GM18861 (cell line): ENCODE data around the gene GPRIN3.
A peak's percentile ranks its signal among the peaks of the same experiment; 100 is the strongest.

Experiments
- ATAC-seq: cut with Tn5 transposase; IDR thresholded peaks from one replicate; pipeline ENCODE4 v1.9.1; 2021; ENCODE audit not compliant: unreplicated experiment

GPRIN3 gene

GRCh38 chr4:89290727-89291516 lies 16.7 kb downstream of the GPRIN3 start:
- ATAC-seq: no peak

- no peak for ATAC-seq
Observed at GRCh38 chr4:89289312-89289711, 18.3 kb downstream of the GPRIN3 start.

- no peak for ATAC-seq
Observed at GRCh38 chr4:89288430-89288829, 19.2 kb downstream of the GPRIN3 start.

GRCh38 chr4:89287945-89288344 lies 19.7 kb downstream of the GPRIN3 start:
- ATAC-seq: no peak

- ATAC-seq: peak; percentile 81
Observed at GRCh38 chr4:89285745-89286144, 21.9 kb downstream of the GPRIN3 start.

- ATAC-seq: no peak
Observed at GRCh38 chr4:89284828-89285227, 22.8 kb downstream of the GPRIN3 start.

- no peak for ATAC-seq
Observed at GRCh38 chr4:89284020-89284424, 23.6 kb downstream of the GPRIN3 start.

- no peak for ATAC-seq
Observed at GRCh38 chr4:89283226-89284009, 24.2 kb downstream of the GPRIN3 start.

GRCh38 chr4:89279385-89279784 lies 28.2 kb downstream of the GPRIN3 start:
- ATAC-seq: no peak

GRCh38 chr4:89277412-89277811 lies 30.2 kb downstream of the GPRIN3 start:
- no peak for ATAC-seq

- ATAC-seq: no peak
Observed at GRCh38 chr4:89276296-89276695, 31.3 kb downstream of the GPRIN3 start.

GRCh38 chr4:89275587-89275986 lies 32.0 kb downstream of the GPRIN3 start:
- no peak for ATAC-seq

- no peak for ATAC-seq
Observed at GRCh38 chr4:89273741-89274141, 33.9 kb downstream of the GPRIN3 start.

GRCh38 chr4:89270792-89271191 lies 36.8 kb downstream of the GPRIN3 start:
- ATAC-seq: no peak

GRCh38 chr4:89269121-89269666 lies 38.4 kb downstream of the GPRIN3 start:
- no peak for ATAC-seq

- no peak for ATAC-seq
Observed at GRCh38 chr4:89268679-89269078, 38.9 kb downstream of the GPRIN3 start.

GRCh38 chr4:89267846-89268245 lies 39.8 kb downstream of the GPRIN3 start:
- no peak for ATAC-seq

- ATAC-seq: no peak
Observed at GRCh38 chr4:89267392-89267791, 40.2 kb downstream of the GPRIN3 start.

- ATAC-seq: no peak
Observed at GRCh38 chr4:89266128-89266527, 41.5 kb downstream of the GPRIN3 start.

- no peak for ATAC-seq
Observed at GRCh38 chr4:89263265-89263664, 44.3 kb downstream of the GPRIN3 start.

GRCh38 chr4:89259301-89260028 lies 48.1 kb downstream of the GPRIN3 start:
- ATAC-seq: no peak
